Psoas muscle (tissue), 8 donors: Measurements from ENCODE around the gene PHF20. TPM values are rescaled to one million over a fixed set of nuclear protein-coding genes. Genes with fewer than 3 reads are reported as not detected.
"Not testable (repeated sequence)": the region's sequence is repeated elsewhere in the genome, so short reads cannot be mapped to it uniquely, and the experiment has no call there.

Source experiments
- ATAC-seq, 4 donors: fragments of 200-7000 bp; cut with Tn5 transposase; one replicate each; pipeline ENCODE4 v1.9.1; 2020; ENCODE audit warnings: moderate library complexity in 3 of 4, mild to moderate bottlenecking in 2 of 4
- DNase-seq, 2 donors: peaks; one replicate each; pipeline ENCODE4 v3.0.0-alpha.2; 2020
- H3K27ac ChIP-seq: fragments of 200-600 bp; one replicate; pipeline ENCODE4 v1.8.0; 2022
- H3K27me3 ChIP-seq, 3 donors: fragments of 200-600 bp in 1 of 3; one replicate each; pipeline versions ENCODE4 v1.6.1 to v1.8.0; 2013 to 2022; ENCODE audit warnings: low read length in 2 of 3, mild to moderate bottlenecking in 2 of 3, moderate library complexity in 1 of 3; ENCODE audit not compliant: insufficient read depth in 3 of 3
- H3K36me3 ChIP-seq, 2 donors: fragments of 200-600 bp in 1 of 2; one replicate each; pipeline versions ENCODE4 v1.6.1 to v1.8.0; 2013 to 2022; ENCODE audit warnings: low read depth in 1 of 2, mild to moderate bottlenecking in 1 of 2, moderate library complexity in 1 of 2; ENCODE audit not compliant: insufficient read depth in 1 of 2
- H3K4me1 ChIP-seq: fragments of 200-600 bp; one replicate; pipeline ENCODE4 v1.8.0; 2022
- H3K4me3 ChIP-seq: fragments of 200-600 bp; one replicate; pipeline ENCODE4 v1.8.0; 2022; ENCODE audit warnings: mild to moderate bottlenecking
- H3K9me3 ChIP-seq: fragments of 200-600 bp; one replicate; pipeline ENCODE4 v1.8.0; 2022
- WGBS, 3 donors: extraction: QIAGEN DNeasy Blood & Tissue Kit; methylation state at CpG; one replicate each; pipeline versions ENCODE4 v1.1.6 to v1.1.7; 2013; 5-methylcytosine and 5-hydroxymethylcytosine counted together
- intact Hi-C, 2 donors: fragments of 100-400 bp; cut with DNase I; formaldehyde crosslinking; loops; one replicate each; pipeline versions ENCODE4 v1.11.0 to v1.14.2; 2022
- polyA plus RNA-seq, 3 donors: library from polyadenylated mRNA; stranded (reverse); fragments of 200-250 nt; gene quantifications; one replicate each; pipeline ENCODE4 v1.2.3, GENCODE V29; 2013
- total RNA-seq, 4 donors: library from RNA; stranded (reverse); fragmentation: NEBNext Ultra II Directional in 2 of 4; extraction: Animal tissue kit (Norgen Biotek cat#: 25700) in 2 of 4; gene quantifications; one replicate each; pipeline versions ENCODE4 v1.2.1 to v1.2.4, GENCODE V29; 2021 to 2023
- TF ChIP-seq, protein P1 (sequence below): fragments of 200-600 bp; IDR thresholded peaks from one replicate; pipeline ENCODE4 v1.8.0; 2022; ENCODE audit warnings: antibody characterized with exemption
- donor health status: healthy with polysubstance abuse.
- donor health status: DM: no; HTN: no; CAD: no; lungs with moderate emphysema.
- donor health status: Bipolar disorder and iron deficiency.
- donor health status: healthy.
- donor health status: DM: yes; HTN: yes; CAD: no.
- donor health status: DM: no; HTN: no; CAD: no.
- donor health status: DM: no; HTN: no; CAD: no.
- donor health status: DM: yes; HTN: yes; CAD: no.

Gene PHF20
- total and polyA plus RNA-seq, 7 donors: 32.1 to 97.9 (median 58.6) TPM

- H3K4me3 ChIP-seq: peak overlapping the region; percentile 93
- H3K27ac ChIP-seq: peak overlapping the region; percentile 98
- WGBS, 3 donors: 1 to 2% (median 1%) methylated on average over 59 to 65 of the region's 65 CpGs
- peaks cover 0 to 5% of the 10 kb centered on the region in 2 donors for H3K36me3 ChIP-seq
- no peaks in the 10 kb centered on the region for H3K9me3 ChIP-seq
- ATAC-seq (peak; percentile 32 to 57 (median 43)), DNase-seq (peak; percentile 52 to 79)
- H3K27me3 ChIP-seq: no peaks in the 10 kb centered on the region
- peaks cover 24% of the 10 kb centered on the region for H3K4me1 ChIP-seq
- intact Hi-C loops: no loop called here
- TF ChIP-seq, protein P1, sequence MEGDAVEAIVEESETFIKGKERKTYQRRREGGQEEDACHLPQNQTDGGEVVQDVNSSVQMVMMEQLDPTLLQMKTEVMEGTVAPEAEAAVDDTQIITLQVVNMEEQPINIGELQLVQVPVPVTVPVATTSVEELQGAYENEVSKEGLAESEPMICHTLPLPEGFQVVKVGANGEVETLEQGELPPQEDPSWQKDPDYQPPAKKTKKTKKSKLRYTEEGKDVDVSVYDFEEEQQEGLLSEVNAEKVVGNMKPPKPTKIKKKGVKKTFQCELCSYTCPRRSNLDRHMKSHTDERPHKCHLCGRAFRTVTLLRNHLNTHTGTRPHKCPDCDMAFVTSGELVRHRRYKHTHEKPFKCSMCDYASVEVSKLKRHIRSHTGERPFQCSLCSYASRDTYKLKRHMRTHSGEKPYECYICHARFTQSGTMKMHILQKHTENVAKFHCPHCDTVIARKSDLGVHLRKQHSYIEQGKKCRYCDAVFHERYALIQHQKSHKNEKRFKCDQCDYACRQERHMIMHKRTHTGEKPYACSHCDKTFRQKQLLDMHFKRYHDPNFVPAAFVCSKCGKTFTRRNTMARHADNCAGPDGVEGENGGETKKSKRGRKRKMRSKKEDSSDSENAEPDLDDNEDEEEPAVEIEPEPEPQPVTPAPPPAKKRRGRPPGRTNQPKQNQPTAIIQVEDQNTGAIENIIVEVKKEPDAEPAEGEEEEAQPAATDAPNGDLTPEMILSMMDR: no peak
Observed at GRCh38 chr20:35953387-35954199, 181.8 kb downstream of the PHF20 start.

GRCh38 chr20:35954200-35954906 lies 182.5 kb downstream of the PHF20 start, which contains the start of gene SCAND1:
SCAND1 (minus strand) TSS chr20:35954502; CDS start chr20:35954284, 218 bp downstream.
- peak; percentile 91 to 94 (median 93) for ATAC-seq
- peaks cover 24% of the 10 kb centered on the region for H3K4me1 ChIP-seq
- intact Hi-C loops: no loop called here

DNA sequence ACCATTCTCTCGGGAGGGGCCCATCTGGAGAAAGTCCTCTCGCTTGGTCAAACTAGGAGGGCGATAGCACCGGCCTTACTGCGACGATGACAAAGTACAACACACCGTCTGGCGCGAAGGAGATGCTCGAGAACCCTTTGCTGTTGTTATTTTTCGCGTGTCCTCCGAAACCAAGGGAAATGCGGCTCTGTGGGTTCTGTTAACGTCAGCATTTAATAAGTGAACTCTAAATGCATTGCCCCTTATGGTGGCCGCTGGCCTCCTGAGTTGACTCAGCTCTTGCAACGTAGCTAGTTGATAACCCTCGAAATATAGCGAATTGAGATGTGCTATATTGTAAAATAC lies 183.1 kb downstream of the PHF20 start:
- DNase-seq (no peak), ATAC-seq (peak in 2 of 4 donors; percentile 9 to 21)
- WGBS, 3 donors: 2% methylated on average over 19 of the region's 19 CpGs
- H3K4me1 ChIP-seq: peaks cover 24% of the 10 kb centered on the region
- H3K4me3 ChIP-seq: peak overlapping the region; percentile 93
- H3K27me3 ChIP-seq: no peaks in the 10 kb centered on the region
- peak overlapping the region; percentile 98 for H3K27ac ChIP-seq
- no peaks in the 10 kb centered on the region for H3K36me3 ChIP-seq
- TF ChIP-seq, protein P1: no peak
- no peaks in the 10 kb centered on the region for H3K9me3 ChIP-seq
- intact Hi-C loops: no loop called here

More at GRCh38 chr20:35954200-35954906, 182.5 kb downstream of the PHF20 start, which contains the start of gene SCAND1:
- Histone ChIP-seq H3K36me3 (no peaks in the 10 kb centered on the region), H3K4me3 (peak within 1 kb of the TSS; percentile 93), H3K27ac (peak within 1 kb of the TSS; percentile 98), H3K9me3 (no peaks in the 10 kb centered on the region), H3K27me3 (no peaks in the 10 kb centered on the region)
- peak; percentile 94 to 98 for DNase-seq
- WGBS, 3 donors: 0% methylated on average over 66 to 76 of the region's 76 CpGs
- TF ChIP-seq, protein P1: peak; percentile 95

DNA sequence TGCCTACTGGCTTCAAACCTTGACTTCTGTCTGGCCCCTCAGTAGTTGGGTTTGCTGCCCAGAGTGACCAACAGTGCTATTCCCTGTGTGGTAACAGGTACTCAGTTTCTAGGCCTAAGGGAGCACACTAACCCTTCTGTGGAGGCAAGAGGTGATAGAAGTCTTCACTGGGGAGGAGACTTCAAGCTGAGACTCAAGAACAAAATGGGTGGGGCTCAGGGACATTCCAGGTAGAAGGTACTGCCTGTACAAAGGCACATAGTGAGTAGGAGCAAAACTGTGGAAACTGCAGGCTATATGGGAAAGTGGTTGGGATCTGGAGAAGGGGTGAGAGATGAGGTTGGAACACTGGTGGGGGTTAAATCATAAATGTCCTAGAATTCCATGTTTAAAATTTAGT lies 184.8 kb downstream of the PHF20 start:
- TF ChIP-seq, protein P1: no peak
- Histone ChIP-seq H3K36me3 (no peaks in the 10 kb centered on the region), H3K27ac (no peak overlapping the region), H3K9me3 (no peaks in the 10 kb centered on the region), H3K27me3 (no peaks in the 10 kb centered on the region), H3K4me1 (peaks cover 24% of the 10 kb centered on the region), H3K4me3 (no peak overlapping the region)
- ATAC-seq (no peak), DNase-seq (no peak)
- intact Hi-C loops: no loop called here

- H3K27ac ChIP-seq, H3K9me3 ChIP-seq, H3K36me3 ChIP-seq, H3K4me3 ChIP-seq, intact Hi-C loops, DNase-seq, H3K4me1 ChIP-seq, ATAC-seq, H3K27me3 ChIP-seq: not testable (repeated sequence)
- 78 to 85% (median 82%) methylated on average over 6 of the region's 6 CpGs for WGBS, 3 donors
Observed at GRCh38 chr20:35959291-35959690, 187.5 kb downstream of the PHF20 start.
